GM12878 (cell line): ENCODE results near the gene HSPA1A. TPM values are rescaled to one million over a fixed set of nuclear protein-coding genes. Genes with fewer than 3 reads are reported as not detected.

Experiments used
- ATAC-seq: fragments of 200-7000 bp; cut with Tn5 transposase; 3 replicates; pipeline ENCODE4 v1.9.1; 2020; ENCODE audit warnings: mild to moderate bottlenecking, moderate library complexity
- BruUV-seq: library from RNA; stranded (reverse); fragments of 400-500 nt; replicated peaks from 2 replicates; lab custom pipeline; 2021; lab: Mats Ljungman, UMichigan
- CTCF ChIA-PET: fragments of 300-600 bp; sonication (Branson Sonifier 250); formaldehyde crosslinking; extraction: SDS; loops from one replicate; lab custom pipeline; 2021; ENCODE audit warnings: inconsistent platforms; lab: Yijun Ruan, JAX
- POLR2A ChIA-PET: fragments of 350-600 bp; formaldehyde crosslinking; extraction: SDS; loops from one replicate; lab custom pipeline; 2021; ENCODE audit warnings: inconsistent platforms; lab: Charles Lee
- RAD21 ChIA-PET: fragments of 300-600 bp; sonication (Branson Sonifier 250); formaldehyde crosslinking; loops from one replicate; lab custom pipeline; 2023; ENCODE audit warnings: antibody characterized with exemption; ENCODE audit not compliant: unreplicated experiment; lab: Charles Lee
- SMC1A ChIA-PET: fragments of 300-600 bp; sonication (Branson Sonifier 250); formaldehyde crosslinking; loops from one replicate; lab custom pipeline; 2023; ENCODE audit not compliant: unreplicated experiment, uncharacterized antibody; lab: Charles Lee
- DNase-seq: peaks from one replicate; pipeline ENCODE4 v3.0.0-alpha.2; 2011; ENCODE audit warnings: low read depth, low spot score
- FAIRE-seq: peaks from 3 replicates; lab custom pipeline; 2011; peaks lifted over from hg19 to GRCh38; lab: Jason Lieb, UNC
- H2AFZ ChIP-seq: 2 replicates; pipeline ENCODE4 v1.6.0; 2011; ENCODE audit warnings: low read depth, low read length, control low read depth; ENCODE audit not compliant: control insufficient read depth
- H3K27ac ChIP-seq: 2 replicates; pipeline ENCODE4 v1.5.1; 2011; ENCODE audit warnings: control low read depth; ENCODE audit not compliant: control insufficient read depth, insufficient read depth
- H3K27me3 ChIP-seq, 2 experiments: replicated peaks in 1 of 2; 2 replicates each; pipeline versions ENCODE4 v1.6.0 to v1.6.1; 2011; ENCODE audit warnings: low read length in 1 of 2; ENCODE audit not compliant: control insufficient read depth in 2 of 2, insufficient read depth in 2 of 2
- H3K36me3 ChIP-seq, 2 experiments: 2 replicates each; pipeline ENCODE4 v1.5.1; 2011; ENCODE audit warnings: low read length in 1 of 2; ENCODE audit not compliant: control insufficient read depth in 2 of 2, insufficient read depth in 2 of 2
- H3K4me1 ChIP-seq: 2 replicates; pipeline ENCODE4 v1.6.1; 2011; ENCODE audit warnings: mild to moderate bottlenecking, low read length, moderate library complexity, mixed read lengths; ENCODE audit not compliant: control insufficient read depth, insufficient read depth
- H3K4me2 ChIP-seq: 2 replicates; pipeline ENCODE4 v1.6.0; 2011; ENCODE audit warnings: control low read depth; ENCODE audit not compliant: control insufficient read depth, insufficient read depth
- H3K4me3 ChIP-seq: fragments of 200-600 bp; sonication (generic); 2 replicates; pipeline ENCODE4 v1.5.1; 2016
- H3K79me2 ChIP-seq: 2 replicates; pipeline ENCODE4 v1.6.0; 2011; ENCODE audit warnings: low read length; ENCODE audit not compliant: control insufficient read depth, insufficient read depth
- H3K9ac ChIP-seq: 2 replicates; pipeline ENCODE4 v1.8.0; 2011; ENCODE audit warnings: low read length, control low read depth, mixed read lengths; ENCODE audit not compliant: control insufficient read depth, insufficient read depth
- H3K9me3 ChIP-seq: replicated peaks from 3 replicates; pipeline ENCODE4 v1.5.1; 2011; ENCODE audit warnings: mild to moderate bottlenecking, low read length; ENCODE audit not compliant: control insufficient read depth, insufficient read depth
- H4K20me1 ChIP-seq: 2 replicates; pipeline ENCODE4 v1.6.0; 2011; ENCODE audit not compliant: control insufficient read depth, insufficient read depth
- LARP7 ChIP-seq: fragments of 450-650 bp; IDR thresholded peaks from 2 replicates; pipeline ENCODE4 v1.6.1; 2017; ENCODE audit warnings: mild to moderate bottlenecking
- POLR2A ChIP-seq: IDR thresholded peaks from 2 replicates; pipeline ENCODE4 v1.6.1; 2011; ENCODE audit warnings: low read depth, mild to moderate bottlenecking, low read length
- YBX1 ChIP-seq: fragments of 450-650 bp; IDR thresholded peaks from 2 replicates; pipeline ENCODE4 v1.6.1; 2016; ENCODE audit warnings: antibody characterized with exemption
- WGBS: methylation state at CpG from one replicate; pipeline ENCODE4 v1.1.6; 2016; ENCODE audit warnings: low lambda C conversion rate; ENCODE audit not compliant: insufficient replicate concordance, insufficient coverage; ENCODE audit errors: missing lambda C conversion rate; 5-methylcytosine and 5-hydroxymethylcytosine counted together
- in situ Hi-C: fragments of 300-500 bp; cut with MboI; formaldehyde crosslinking; loops from 9 replicates; pipeline ENCODE4 v1.14.3; 2018; ENCODE audit warnings: mixed read lengths
- intact Hi-C: fragments of 100-400 bp; cut with micrococcal nuclease; formaldehyde crosslinking; loops from one replicate; pipeline ENCODE4 v1.14.2; 2022; ENCODE audit not compliant: unreplicated experiment
- polyA plus RNA-seq, 11 experiments: library from polyadenylated mRNA; depleted of rRNA in 4 of 11; unstranded in 6 of 11; stranded (reverse) in 5 of 11; fragments of >200 nt; fragmentation: Nextera tagmentation in 4 of 11; fragmentation: Illumina TruSeq in 1 of 11; extraction: Ambion mirVana in 4 of 11; extraction: Trizol in 1 of 11; gene quantifications; 1 replicate in 1 of 11; 2 replicates in 10 of 11; pipeline versions ENCODE4 v1.2.1 to v1.2.3, GENCODE V29; 2011 to 2016; ENCODE audit warnings: inconsistent platforms in 2 of 11, missing spikeins in 2 of 11, low read depth in 1 of 11
- total RNA-seq, 4 experiments: library from RNA; depleted of rRNA in 3 of 4; stranded (reverse); fragments of >200 nt in 3 of 4; fragmentation: Illumina TruSeq in 1 of 4; extraction: Trizol in 1 of 4; gene quantifications; 2 replicates each; pipeline versions ENCODE4 v1.2.1 to v1.2.3, GENCODE V29; 2013 to 2021

HSPA1A gene
- total and polyA plus RNA-seq, 10 of the 15 experiments (the other 5 are each of a cell fraction or from before 2014, with no cell fraction given): 0.29 to 51.8 (median 17.5) TPM

GRCh38 chr6:31779908-31780307 lies 35.4 kb upstream of the HSPA1A start:
- ATAC-seq: no peak
- H3K79me2 ChIP-seq: no peaks in the 10 kb centered on the region
- ChIA-PET SMC1A (interaction anchor here (1.1 to 1.4 kb wide), 2 partner anchors 26 to 42 kb away, joined by 4 read pairs; no protein-coding TSS in a partner anchor), RAD21 (interaction anchor here (1.3 kb wide), 1 partner anchor 83 kb away, joined by 3 read pairs; the partner anchor contains the start of gene NEU1), POLR2A (interaction anchor here (1.3 to 3.2 kb wide), 2 partner anchors 10 to 34 kb away, joined by 3 to 12 read pairs; partner anchors contain the start of genes HSPA1A and HSPA1L), CTCF (interaction anchor here (1.0 to 4.1 kb wide), 2 partner anchors 11 to 15 kb away, joined by 3 to 12 read pairs; partner anchors contain the start of gene VARS1)
- no peak for TF ChIP-seq YBX1
- TF ChIP-seq POLR2A: peak; percentile 15; the same call in 1 of the 2 replicates
- DNase-seq: no peak
- H3K9ac ChIP-seq: no peak overlapping the region
- H2AFZ ChIP-seq: no peak overlapping the region
- in situ Hi-C loops (no loop called here), intact Hi-C loops (loop anchor here (10.0 kb wide), 1 partner anchor 45 kb away; the partner anchor contains the start of gene HSPA1B)
- H3K4me1 ChIP-seq: peaks cover 18% of the 10 kb centered on the region
- 96% methylated on average over 10 of the region's 10 CpGs for whole genome bisulfite sequencing
- H3K4me2 ChIP-seq: no peak overlapping the region
- H3K36me3 ChIP-seq: peaks cover 5 to 45% of the 10 kb centered on the region in 2 experiments; a peak in 3 of 4 replicates
- FAIRE-seq: no peak
- H3K9me3 ChIP-seq: no peaks in the 10 kb centered on the region
- H3K27ac ChIP-seq: no peak overlapping the region
- H4K20me1 ChIP-seq: no peaks in the 10 kb centered on the region
- H3K27me3 ChIP-seq: no peaks in the 10 kb centered on the region
- BruUV-seq: no TSS peak
- H3K4me3 ChIP-seq: no peak overlapping the region

DNA sequence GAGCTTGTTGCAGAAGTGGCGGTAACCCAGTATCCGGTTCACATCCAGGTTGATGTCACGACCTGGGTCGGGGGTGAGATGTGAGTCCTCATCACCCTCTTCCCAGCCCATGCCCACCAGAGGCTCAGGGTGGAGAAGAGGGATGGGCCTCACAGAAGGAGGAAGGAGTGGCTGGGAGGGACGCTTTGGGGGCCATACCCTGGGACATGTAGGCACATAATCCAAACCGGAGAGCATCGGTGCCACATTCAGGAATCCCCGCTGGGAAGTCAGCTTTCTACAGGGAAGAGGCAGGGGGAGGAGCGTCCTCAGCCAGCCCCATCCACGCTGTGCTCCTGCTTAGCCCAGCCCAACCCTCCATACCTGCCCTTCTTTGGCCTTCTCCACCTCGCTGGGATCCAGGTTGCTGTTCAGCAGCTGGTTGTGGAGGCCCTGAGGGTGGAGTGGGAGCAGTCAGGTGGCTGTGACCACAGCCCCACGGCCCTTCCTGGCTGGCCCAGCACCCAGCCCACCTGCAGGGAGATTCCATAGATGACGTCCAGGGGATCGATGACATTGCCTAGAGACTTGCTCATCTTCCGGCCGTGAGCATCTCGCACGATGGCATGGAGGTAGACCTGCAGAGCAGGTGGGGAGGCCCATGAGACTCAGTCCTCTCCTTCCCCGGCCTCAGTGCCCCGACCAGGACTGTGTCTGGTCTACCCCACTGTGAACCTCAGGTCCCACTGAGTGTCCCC lies 34.7 kb upstream of the HSPA1A start:
- H3K36me3 ChIP-seq: peaks cover 6 to 51% of the 10 kb centered on the region in 2 experiments; a peak in 3 of 4 replicates
- SMC1A ChIA-PET: interaction anchor here (1.1 kb wide), 1 partner anchor 25 kb away, joined by 4 read pairs; no protein-coding TSS in a partner anchor
- no peak for ATAC-seq

More for the DNA sequence above, 34.7 kb upstream of the HSPA1A start:
- Histone ChIP-seq H3K4me2 (no peak overlapping the region), H3K79me2 (no peaks in the 10 kb centered on the region), H3K4me1 (peaks cover 18% of the 10 kb centered on the region), H3K9ac (no peak overlapping the region), H3K27ac (no peak overlapping the region), H4K20me1 (no peaks in the 10 kb centered on the region), H3K9me3 (no peaks in the 10 kb centered on the region), H2AFZ (no peak overlapping the region)
- in situ Hi-C loops (no loop called here), intact Hi-C loops (no loop called here)
- BruUV-seq: no TSS peak
- FAIRE-seq (no peak), DNase-seq (no peak)
- POLR2A ChIA-PET: interaction anchor here (1.3 to 3.2 kb wide), 2 partner anchors 9 to 33 kb away, joined by 3 to 12 read pairs; partner anchors contain the start of genes HSPA1A and HSPA1L
- no peak for TF ChIP-seq LARP7
- TF ChIP-seq POLR2A: peak; percentile 26; the same call in 1 of the 2 replicates
- TF ChIP-seq, all 136 proteins: peak for 1
- H3K27me3 ChIP-seq: no peaks in the 10 kb centered on the region
- no peak overlapping the region for H3K4me3 ChIP-seq
- RAD21 ChIA-PET: interaction anchor here (0.6 to 1.3 kb wide), 2 partner anchors 82 to 874 kb away, joined by 3 read pairs; partner anchors contain the start of gene NEU1
- CTCF ChIA-PET: interaction anchor here (1.0 to 4.1 kb wide), 2 partner anchors 10 to 15 kb away, joined by 3 to 12 read pairs; partner anchors contain the start of gene VARS1
- WGBS: 82% methylated on average over 20 of the region's 20 CpGs
